ENCODE measurements around the gene SMARCD2.
"Not testable (repeated sequence)": the region's sequence is repeated elsewhere in the genome, so short reads cannot be mapped to it uniquely, and the experiment has no call there.

The SMARCD2 gene

DNA sequence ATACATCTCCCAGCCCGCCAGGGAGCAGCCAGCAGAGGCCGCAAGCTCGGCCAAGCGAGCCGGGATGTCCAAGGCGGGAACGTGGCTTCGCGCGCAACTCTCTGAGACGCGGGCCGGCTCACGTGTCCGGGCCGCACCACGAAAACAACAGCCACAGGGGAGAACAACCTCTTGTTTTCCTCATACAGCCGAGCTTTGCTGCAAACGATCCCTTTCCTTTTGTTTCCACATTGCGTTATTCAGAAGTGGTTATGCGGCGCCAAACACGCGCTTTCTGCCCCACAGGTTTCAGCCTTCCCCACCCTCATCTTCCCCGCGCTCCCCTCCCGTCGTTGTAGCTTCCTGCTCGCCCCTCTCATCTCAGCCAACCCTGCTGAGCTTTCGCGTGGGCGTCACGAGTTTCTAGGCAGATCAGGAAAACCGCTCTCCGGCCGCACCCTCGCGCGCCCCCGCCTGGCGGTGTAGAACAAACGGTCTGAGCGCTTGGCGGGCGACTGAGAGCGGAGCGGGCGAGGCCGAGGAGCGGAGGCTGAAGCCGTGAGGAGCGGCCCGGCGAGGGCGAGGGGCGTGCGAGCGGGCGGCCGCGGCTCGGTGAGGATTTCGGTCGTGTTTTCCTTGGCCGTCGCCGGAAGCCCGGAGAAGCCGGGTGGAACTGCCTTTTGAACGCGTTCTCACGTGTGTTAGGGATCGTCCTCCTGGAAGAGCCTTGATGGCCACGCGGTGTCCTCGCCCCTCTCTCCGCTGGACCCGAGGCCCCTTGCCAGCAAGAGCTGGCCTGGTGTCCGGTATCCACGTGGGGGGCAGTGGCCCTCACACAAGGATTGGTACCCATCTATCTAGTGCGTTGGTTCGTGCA is 6.6 kb upstream of the SMARCD2 start:
- DNase-seq, result no peak

DNA sequence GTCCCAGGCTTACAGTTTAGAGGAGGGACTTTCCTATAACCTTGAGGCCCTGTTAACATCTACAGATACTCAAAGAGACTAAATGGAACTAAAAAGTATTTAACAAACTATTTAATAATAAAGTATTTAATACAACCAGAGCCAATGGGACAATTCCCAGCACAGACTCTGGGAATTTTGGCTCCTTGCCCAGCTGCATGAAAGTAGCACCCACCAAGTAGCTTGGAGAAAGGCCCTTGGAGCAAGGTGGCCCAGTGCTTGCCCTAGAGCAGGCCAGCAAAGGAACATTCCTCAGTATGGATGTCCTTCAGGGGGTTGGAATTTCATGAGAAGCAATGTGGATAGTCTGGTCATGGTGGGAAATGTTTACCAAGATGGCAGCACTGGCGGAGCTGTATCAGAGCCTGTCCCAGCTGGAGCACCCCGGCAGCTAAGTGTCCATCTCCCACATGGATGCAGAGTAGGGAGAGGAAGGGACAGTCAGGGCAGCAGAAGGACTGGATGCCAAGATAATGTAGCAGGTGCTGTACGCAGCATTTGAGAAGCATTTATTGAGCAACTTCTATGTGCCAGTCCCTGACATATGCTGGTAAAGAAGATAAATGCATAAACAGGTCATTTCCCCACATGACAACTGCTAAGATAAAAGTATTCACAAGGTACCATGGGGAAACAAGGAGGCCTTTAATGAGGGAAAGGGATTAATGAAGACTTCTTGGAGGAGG is 5.2 kb upstream of the SMARCD2 start:
- DNase-seq, result no peak

DNA sequence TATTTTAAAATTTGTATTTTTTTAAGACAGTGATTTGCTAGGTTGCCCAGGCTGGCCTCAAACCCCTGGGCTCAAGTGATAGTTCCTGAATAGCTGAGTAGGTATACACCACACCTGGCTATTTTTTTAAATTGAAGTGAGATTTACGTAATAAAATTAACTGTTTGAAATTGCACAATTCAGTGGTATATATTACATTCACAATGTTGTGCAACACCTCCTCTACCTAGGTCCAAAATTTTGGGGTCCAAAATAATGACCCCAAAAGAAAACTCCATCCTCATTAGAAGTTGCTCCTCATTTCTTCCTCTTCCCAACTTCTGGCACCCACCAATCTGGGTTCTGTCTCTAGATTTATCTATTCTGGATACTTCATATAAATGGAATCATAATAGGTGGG is 3.0 kb upstream of the SMARCD2 start:
- no peak for DNase-seq

DNA sequence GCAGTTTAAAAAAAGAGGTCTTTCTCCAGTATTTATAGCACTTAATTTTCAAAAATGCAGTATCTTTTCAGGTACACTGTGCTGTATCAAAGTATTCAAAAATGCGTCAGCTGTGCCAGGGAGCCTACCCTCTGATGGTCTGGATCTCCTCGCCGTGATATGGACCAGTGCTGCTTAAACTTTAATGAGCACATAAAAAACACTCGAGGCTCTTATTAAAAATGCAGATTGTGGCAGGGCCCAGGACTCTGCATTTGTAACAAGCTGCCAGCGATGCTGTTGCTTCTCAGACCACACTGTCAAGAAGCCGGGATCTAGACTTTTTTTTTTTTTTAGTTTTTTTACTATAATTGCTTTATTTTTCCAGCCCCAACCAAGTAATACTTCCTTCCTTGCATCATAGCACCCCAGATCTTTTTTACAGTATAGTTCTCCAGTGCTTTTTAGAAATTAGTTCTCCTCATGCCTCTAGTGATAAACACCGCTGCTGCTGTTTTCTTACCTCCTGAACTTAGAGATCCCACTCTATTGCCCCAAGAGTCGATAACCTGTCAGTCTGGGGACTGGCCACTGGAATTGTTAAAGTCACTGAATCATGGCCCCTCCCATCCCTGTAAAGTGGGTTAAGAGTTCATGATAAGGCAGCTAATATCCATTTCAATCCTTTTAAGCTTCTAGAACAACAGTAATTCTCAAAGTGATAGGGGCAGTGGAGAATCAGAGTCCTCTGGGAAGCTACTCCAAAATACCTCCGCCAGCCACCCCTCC is 1.6 kb upstream of the SMARCD2 start:
- DNase-seq, result no peak

DNA sequence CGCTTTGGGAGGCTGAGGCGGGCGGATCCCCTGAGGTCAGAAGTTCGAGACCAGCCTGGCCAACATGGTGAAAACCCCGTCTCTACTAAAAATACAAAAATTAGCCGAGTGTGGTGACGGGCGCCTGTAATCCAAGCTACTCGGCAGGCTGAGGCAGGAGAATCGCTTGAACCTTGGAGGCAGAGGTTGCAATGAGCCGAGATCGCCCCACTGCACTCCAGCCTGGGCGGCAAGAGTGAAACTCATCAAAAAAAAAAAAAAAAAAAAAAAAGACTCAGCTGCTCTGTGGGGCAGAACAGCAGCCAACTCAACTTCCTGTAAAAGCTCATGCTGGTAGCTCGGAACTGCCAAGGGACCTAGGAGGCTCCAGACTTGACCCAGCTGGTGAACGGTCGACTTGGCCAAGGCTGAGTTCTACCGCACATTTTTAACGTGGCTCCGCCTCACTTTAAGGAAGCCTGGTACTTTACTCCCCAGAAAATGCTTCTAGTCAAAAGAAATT is 953 bp upstream of the SMARCD2 start:
- DNase-seq, result not testable (repeated sequence)

DNA sequence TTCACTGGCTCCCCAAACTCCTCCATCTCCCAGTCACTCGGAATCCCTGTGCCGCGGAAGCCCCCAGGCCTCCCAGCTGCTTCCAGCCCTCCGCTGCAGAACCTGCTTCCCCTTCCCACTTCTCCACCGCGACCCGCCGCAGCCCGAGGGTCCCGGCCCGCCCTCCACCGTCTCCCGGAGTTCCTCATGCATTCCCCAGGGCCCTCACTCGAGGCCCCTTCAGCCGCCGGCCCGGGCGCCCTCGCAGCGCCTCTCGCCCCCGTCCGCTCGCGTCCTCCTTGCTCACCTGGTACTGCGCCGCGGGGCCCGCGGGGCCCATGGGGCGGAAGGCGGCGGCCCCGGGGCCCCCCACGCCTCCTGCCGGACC is 329 bp downstream of the SMARCD2 start:
- no peak for DNase-seq

DNA sequence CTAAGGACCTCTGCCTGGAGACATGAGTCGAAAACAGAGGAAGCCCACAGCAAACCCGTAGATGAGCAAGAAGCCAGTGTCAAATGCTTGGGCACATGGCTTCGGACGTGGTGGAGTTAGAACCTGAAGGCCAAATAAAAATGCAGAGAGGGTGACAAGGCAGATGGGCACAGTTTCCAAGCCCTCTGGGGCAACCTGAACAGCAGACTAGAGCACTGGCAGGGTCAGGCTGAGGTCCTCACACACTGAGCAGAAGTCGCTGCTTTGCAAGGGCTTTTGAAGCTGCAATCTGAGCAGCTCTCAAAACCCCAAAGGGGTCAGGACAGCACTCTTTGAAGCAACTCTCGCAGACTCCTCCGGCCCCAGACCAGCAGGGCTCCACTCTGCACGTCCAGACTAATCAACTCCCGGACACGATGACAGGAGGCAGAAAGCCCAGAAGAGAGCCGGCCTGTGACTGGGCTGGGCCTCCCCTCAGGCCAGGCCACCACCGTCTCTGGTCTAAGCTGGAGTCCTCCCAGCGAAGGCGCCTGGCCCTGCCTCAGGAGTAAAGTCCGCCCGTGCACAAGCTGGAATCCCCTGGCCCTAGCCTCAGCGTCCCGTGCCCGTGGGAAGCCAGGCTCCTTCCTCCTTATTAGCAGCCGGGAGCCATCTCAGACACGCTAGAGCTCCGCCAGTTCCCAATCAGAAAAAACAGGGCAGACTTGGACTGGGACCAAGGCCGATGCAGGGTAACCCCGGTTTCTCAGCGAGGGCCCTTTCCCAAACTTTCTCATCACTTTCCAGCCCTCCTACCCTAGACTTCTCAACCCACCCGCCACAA is 924 bp downstream of the SMARCD2 start:
- no peak for DNase-seq

DNA sequence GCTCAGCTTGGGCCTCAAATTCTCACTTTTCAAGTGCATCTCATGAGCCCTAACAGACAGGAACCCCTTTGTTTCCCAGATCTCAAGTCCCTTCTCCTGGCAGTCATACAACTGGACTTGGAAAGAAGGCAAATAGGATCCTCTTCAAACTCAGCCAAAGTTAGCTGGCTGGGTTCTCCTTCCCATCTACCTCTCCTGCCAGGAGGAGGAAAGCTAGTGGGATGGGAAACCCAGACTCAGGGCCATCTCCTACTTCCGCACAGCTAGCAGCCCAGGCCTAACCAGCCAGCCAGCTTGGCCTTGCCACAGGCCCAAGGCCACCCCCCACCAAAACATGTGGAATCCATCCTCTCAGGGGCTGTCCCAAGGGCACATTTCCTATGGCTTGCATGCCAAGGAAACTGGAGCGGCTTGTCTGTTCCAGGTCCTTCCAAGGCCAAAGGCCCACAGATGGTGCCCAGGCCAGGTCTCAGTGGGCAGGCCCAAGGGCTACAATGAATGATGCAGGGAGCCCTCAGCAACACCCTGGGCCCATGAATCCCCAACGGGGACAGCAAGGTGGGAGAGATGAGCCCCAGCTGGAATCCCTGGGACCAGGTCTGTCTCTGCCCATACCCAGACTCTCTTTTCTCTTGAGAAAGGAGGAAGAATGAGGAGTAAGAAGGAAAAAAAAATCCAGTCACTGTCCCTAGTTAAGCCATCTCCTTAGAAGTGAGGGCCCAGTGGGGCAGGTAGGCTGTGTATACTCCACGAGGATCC is 1.7 kb downstream of the SMARCD2 start:
- DNase-seq, result no peak

DNA sequence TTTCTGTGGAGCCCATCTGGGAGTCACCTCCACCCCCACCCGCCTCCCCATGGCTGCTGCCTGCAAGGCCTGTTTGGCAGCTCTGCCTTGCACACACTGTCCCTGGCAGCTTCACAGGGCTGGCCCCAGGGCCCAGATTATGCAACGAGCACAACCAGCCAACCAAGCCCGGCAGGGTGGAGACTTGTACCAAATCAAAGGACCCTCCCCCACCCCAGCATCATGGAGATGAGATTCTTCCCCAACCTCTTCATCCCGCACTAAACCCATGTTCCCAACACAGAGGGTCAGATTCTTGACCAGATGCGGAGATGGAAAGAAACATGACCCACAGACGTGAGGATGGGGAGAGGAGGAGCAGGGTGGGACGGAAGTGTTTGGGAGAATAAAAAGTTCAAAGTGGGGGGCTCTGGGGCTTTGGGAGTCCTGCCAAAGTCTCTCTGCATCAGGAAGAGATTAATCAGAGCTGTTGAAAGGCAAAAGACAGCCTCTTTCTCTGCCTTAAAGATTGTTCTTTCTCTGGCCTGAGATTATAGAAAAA is 3.8 kb downstream of the SMARCD2 start:
- DNase-seq, result peak; percentile 34

DNA sequence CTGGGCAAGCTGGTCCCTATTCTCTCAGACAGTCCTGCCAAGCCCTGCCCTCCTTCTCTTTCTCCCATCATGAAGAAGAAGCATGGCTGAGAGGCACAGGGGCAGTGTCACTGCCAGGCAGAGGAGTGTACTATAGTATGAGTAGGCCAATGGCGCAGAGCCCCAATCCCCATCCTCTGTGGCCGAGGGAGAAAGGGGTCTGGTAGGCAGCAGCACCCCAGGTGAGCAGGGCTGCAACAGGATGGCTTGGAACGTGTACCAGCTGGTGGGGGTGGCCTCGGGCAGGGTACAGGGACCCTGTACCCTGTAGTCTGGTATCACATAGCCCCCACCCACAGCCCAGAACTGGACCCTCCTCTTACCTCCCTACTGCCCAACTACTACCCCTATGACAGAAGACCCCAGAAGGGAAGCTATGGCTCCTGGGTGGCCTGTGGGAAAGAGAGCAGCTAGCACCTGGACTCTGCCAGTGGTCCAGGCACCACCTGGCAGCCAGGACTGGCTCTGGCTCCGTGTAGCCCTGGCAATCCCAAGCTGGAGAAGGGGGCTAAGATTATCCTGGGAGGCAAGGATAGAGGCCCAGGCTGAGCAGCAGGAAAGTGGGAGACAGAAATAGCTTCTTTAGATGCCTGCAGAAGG is 4.4 kb downstream of the SMARCD2 start:
- DNase-seq, result no peak

DNA sequence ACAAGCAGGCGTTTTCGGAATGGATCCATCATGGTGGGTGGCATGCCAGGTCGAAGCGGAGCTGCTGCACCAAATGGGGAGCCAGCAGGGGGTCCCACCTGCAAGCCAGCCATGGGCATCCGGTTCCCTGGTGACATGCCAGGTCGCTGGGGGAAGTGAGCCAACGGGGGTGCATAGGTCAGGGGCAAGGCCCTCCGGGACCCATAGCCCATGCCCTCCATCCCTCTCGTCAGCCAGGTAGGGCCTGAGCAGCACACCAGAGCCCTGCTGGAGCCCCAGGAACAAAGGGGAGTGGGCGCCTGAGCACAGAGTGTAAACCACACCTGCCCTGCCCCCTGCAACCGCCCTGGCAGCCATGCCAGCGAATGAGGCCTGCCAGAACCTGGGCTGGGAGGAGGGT is 5.0 kb downstream of the SMARCD2 start:
- DNase-seq, result no peak

DNA sequence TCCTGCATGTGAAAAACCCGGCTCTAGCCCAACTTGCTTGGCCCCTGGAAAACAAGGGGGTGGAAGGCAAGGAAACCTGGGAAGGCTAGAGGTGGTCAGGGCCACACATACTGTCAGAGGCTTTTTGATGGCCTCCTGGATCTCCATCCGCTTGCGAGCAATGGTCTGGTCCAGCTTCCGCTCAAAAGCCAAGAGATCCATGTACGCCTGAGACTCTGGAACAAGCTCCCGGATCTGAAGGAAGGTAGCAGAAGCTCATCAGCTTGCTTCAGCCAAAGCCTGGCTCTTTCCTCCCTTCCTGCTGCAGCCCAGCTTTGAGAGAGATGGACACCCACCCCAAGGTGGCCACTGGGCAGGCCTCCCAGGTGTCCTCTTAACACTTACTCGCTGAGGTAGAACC is 5.7 kb downstream of the SMARCD2 start:
- DNase-seq, result no peak

DNA sequence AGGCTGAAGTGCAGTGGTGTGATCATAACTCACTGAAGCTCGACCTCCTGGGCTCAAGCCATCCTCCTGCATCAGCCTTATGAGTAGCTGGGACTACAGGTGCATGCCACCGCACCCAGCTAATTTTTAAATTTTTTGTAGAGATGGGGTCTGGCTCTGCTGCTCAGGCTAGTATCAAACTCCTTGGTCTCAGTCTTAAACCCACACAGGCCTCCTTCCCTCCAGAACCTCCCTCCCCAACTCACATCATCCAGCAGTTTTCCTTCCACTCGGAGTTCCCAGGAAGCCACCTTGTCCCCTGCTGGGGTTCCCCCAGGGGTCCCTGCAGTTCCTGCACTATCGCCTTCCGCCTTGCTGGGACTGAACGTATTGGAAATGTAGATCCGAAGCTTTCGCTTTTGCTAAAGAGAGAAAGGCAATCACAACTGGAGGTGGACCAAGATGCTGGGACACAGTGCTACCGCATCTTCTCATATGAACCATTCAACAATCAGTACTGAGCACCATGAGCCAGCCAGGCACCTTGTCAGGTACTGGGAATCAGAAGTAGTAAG is 7.2 kb downstream of the SMARCD2 start:
- no peak for DNase-seq

DNA sequence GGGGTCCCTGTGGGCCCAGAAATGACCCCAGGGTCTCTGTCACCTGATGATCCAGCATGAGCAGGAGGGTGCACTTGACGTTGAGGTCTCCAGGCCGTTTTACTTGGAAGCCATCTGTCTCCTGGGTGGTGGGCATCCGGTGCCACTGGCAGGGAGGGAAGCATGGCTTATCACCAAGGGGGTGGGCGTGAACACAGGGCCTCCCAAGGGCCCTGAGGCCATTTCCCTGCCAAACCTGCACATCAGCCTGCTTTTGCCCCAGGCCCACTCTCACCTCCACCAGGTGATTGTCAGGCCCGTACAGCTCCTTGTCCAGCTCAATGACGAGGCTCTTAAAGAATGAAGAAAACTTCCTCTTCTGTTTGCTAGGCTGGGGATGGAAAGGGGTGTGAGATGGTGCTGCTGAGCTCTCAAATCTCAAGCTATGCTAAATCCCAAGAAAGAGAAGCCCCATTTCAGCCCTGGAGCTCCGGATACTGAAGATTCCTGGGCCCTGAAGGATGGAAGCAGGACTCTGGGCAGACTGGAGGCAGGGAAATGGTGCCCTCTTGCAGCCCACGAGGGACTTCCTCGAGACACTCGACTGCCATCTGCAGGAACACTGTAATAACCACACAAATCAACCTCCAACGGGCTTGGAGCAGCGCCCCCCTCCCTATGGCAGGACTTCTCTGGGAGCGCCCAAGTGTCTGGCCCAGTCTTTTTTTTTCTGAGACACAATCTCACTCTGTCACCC is 7.9 kb downstream of the SMARCD2 start:
- peak; percentile 12 for DNase-seq

DNA sequence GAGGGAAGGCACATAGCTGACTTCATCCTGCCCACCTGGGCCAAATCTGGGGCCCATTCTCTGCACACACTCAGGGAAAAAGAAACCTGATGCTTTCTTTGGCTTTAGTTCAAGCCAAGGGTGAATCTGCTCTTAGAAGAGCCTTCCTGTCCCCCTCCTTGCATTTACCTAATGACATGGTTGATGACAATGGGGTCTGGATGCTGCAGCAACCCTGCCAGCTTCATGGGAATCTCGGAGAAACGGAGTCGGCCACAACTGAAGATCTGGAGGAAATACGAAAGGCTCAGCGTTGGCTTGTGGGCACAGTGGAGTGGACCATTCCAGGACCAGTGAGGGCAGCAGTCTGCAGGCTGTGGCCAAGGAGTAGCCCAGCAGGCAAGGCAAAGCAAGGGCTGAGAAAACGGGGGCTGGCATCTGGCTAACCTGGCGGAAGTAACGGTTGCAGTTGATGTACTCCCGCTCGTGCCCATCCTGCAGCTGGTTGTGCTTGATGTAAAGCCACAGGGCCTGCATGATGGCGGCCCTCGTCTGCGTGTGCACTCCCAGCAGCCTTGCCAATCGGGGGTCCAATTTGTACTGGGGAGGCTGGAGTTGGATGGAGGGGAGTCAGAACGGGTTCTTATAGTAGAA is 8.6 kb downstream of the SMARCD2 start:
- no peak for DNase-seq

DNA sequence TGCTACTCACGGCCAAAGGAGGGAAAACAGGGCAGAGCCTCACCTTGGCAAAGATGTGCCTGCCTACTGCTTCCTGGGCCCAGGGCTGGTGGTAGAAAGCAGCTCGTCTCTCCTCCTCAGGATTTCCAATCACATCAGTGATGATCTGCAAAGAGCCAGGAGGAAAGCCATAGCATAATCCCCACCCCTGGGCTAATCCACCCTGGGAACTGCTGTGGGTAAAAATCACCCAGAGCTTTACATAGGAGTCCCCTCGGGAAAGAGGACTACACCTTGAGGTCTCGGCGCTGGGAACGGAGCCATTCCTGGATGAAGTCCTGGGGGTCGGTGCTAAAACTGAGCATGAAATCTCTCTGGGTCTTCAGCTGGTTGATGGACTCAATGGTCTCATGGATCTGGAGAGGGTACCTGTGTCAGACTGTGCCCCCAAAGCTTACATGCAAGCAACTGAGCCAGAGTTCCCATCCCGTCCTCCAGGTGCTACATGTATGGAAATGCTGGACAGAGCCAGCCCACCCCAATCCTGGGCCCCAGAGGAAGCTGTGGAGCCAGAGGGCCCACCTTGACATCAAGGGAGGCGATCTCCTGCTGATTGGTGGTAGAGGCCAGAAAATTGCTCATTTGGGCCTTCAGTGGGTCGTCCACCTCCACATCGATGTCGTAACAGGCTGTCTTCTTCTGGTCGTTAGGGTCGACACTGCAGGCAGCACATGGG is 9.3 kb downstream of the SMARCD2 start:
- no peak for DNase-seq

DNA sequence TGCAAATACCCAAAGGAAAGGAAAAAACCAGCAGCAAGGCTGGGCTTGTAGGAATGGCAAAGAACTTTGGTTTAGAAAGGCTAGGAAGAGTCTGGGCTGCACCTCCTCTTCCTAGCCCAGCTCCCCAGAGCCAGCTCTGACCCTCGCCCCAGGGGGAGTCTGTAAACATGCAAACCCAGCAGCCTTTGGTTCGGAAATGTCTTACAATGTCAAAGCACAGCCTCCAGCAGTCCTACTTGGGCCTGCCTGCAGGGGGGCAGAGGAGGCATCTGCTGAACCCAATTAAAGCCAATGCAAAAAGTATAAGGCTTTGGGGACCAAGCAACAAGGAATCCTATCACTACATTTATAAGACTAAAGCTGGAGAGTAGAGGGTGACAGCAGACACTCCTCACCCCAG is 10.0 kb downstream of the SMARCD2 start:
- DNase-seq, result no peak

DNA sequence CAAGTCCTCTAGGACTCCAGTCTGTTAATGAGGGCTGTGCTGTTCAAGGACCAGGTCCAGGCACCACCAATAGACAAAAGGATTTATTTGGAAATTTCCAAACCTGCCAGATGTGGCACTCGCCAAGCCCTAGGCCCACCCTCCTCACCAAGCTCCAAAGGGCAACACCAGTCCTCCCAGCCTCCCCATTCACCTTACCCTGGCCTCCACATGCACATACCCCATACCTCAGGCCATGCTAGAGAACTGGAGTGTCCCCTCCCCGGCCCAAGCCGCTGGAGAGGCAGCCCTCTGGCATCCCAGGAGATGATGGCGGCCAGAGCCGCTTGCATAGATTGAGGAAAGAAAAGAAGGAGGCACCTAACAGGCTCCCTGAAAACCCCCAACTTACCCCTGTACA is 10.5 kb downstream of the SMARCD2 start:
- DNase-seq, result no peak

DNA sequence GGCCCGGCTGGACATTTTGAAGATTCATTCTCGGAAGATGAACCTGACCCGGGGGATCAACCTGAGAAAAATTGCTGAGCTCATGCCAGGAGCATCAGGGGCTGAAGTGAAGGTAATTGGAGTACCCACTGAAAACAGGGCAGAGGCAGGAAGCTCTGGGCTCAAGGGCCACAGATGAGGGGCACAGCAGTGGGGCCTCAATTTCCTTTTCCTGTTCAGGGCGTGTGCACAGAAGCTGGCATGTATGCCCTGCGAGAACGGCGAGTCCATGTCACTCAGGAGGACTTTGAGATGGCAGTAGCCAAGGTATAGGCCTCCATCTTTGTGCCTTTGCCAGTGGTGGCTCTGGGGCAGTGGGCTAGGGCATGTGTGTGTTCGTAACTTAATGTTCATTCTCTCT is 11.0 kb downstream of the SMARCD2 start:
- DNase-seq, result no peak

Measured in DMS153 (cell line).